ENCODE results near the gene FBN2. TPM values are rescaled to one million over a fixed set of nuclear protein-coding genes. Genes with fewer than 3 reads are reported as not detected.

FBN2 gene
- total and polyA plus RNA-seq, 2 experiments from 2014 or later: 15.2 to 63.2 TPM

DNA sequence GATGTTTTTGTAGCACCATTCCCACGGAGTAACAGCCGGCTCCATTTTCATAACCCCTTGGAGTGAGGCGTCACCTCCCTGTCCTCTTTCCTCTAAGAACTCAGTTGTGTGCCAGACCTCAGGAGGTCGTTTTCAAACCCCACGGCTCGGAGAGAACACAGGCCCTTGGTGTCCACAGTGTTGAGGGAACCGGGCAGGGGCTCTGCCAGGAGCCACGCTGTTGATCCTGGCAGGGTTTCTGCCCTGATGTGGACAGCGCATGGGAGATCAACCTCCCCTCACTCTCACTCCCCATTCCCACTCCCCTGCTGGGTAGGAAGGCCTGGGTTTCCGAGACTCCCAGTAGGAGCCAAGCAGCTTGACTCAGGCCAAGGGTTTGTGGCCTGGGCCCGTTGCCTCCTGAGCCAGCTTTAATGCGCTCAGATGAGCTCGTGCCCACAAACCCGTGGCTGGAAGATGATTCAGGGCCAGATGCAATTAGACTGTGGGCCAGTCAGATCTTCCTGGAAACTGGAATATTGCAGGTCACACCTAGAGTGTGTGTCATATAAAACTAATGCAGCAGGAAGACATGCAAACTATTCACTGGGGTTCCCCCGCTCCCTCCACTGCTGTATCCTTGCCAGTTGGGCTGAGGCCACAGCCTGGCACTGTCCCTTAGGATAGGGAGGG lies 321.0 kb downstream of the FBN2 start:
- peak overlapping the region; percentile 68 for H2AFZ ChIP-seq
- WGBS, 2 experiments (ENCODE audit: low coverage in 1 of 2, low lambda C conversion rate in 2 of 2, missing lambda C conversion rate in 2 of 2): 6 to 10% methylated on average over 15 of the region's 15 CpGs
- in situ Hi-C loops (cut with MboI): loop anchor here (10.0 to 25.0 kb wide), 3 partner anchors 278 to 1545 kb away; no protein-coding TSS in a partner anchor
- no peak overlapping the region for H3K4me3 ChIP-seq
- H3K79me2 ChIP-seq (ENCODE audit: insufficient read depth): no peaks in the 10 kb centered on the region
- no peaks in the 10 kb centered on the region for H3K27me3 ChIP-seq (replicated peaks; ENCODE audit: insufficient read depth)
- peak; percentile 97 for DNase-seq
- TF ChIP-seq EZH2 (IDR thresholded peaks at IDR 0.05; ENCODE audit: insufficient read depth, poor library complexity, severe bottlenecking): no peak
- no peak for TF ChIP-seq EZH2phosphoT487 (IDR thresholded peaks at IDR 0.05; ENCODE audit: insufficient read depth, low read depth)
- H3K4me2 ChIP-seq (ENCODE audit: unreplicated experiment): peak overlapping the region; percentile 42
- H3K9me3 ChIP-seq (ENCODE audit: low read depth): no peaks in the 10 kb centered on the region
- H3K36me3 ChIP-seq (ENCODE audit: low read depth): no peaks in the 10 kb centered on the region
- H3F3A ChIP-seq (ENCODE audit: insufficient read depth): peaks cover 11% of the 10 kb centered on the region
- H3K9ac ChIP-seq: peak overlapping the region; percentile 64
- H3K9me2 ChIP-seq (ENCODE audit: insufficient read depth): no peaks in the 10 kb centered on the region
- peaks cover 15% of the 10 kb centered on the region for H3K4me1 ChIP-seq (ENCODE audit: insufficient read depth)
- H4K20me1 ChIP-seq (ENCODE audit: insufficient read depth): no peaks in the 10 kb centered on the region
- H3K27ac ChIP-seq: peak overlapping the region; percentile 61

DNA sequence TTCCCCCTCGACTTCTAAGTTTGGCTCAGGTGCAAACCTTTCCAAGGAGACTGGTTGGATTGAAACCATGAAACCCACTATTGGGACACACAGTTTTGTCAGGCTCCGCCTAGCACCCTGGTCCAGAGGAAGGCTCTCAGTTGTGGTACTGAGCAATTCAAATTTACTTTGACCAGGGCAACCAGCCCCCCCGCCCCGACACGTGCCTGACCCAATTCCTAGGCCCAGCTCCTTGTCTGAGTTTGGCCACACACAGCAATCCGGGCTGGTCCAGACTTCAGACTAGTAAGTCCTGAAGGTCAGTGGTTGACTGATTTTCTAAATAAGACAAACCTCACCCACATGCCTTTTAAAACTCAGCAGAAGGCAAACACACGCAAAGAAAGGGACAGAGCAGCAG lies 321.8 kb downstream of the FBN2 start:
- Histone ChIP-seq H3K27me3 (replicated peaks; ENCODE audit: insufficient read depth) (no peaks in the 10 kb centered on the region), H3K4me1 (ENCODE audit: insufficient read depth) (peaks cover 15% of the 10 kb centered on the region), H3F3A (ENCODE audit: insufficient read depth) (peaks cover 11% of the 10 kb centered on the region), H2AFZ (peak overlapping the region; percentile 68), H3K4me2 (ENCODE audit: unreplicated experiment) (peak overlapping the region; percentile 5), H3K9ac (peak overlapping the region; percentile 64; the same call in 1 of the 2 replicates), H3K27ac (peak overlapping the region; percentile 61; the same call in 1 of the 2 replicates), H3K4me3 (no peak overlapping the region), H3K36me3 (ENCODE audit: low read depth) (no peaks in the 10 kb centered on the region), H3K79me2 (ENCODE audit: insufficient read depth) (no peaks in the 10 kb centered on the region), H3K9me2 (ENCODE audit: insufficient read depth) (no peaks in the 10 kb centered on the region), H3K9me3 (ENCODE audit: low read depth) (no peaks in the 10 kb centered on the region), H4K20me1 (ENCODE audit: insufficient read depth) (no peaks in the 10 kb centered on the region)
- in situ Hi-C loops (cut with MboI): loop anchor here (10.0 to 25.0 kb wide), 3 partner anchors 279 to 1546 kb away; no protein-coding TSS in a partner anchor
- 92 to 93% methylated on average over 7 of the region's 7 CpGs for WGBS, 2 experiments (ENCODE audit: low coverage in 1 of 2, low lambda C conversion rate in 2 of 2, missing lambda C conversion rate in 2 of 2)
- TF ChIP-seq EZH2phosphoT487 (IDR thresholded peaks at IDR 0.05; ENCODE audit: insufficient read depth, low read depth): no peak
- no peak for TF ChIP-seq EZH2 (IDR thresholded peaks at IDR 0.05; ENCODE audit: insufficient read depth, poor library complexity, severe bottlenecking)
- no peak for DNase-seq

GRCh38 chr5:128213833-128214232 lies 324.2 kb downstream of the FBN2 start:
- no peak overlapping the region for H3K4me3 ChIP-seq
- H3K4me1 ChIP-seq (ENCODE audit: insufficient read depth): peaks cover 15% of the 10 kb centered on the region
- H3K9me3 ChIP-seq (ENCODE audit: low read depth): no peaks in the 10 kb centered on the region
- 69 to 71% methylated on average over 5 of the region's 5 CpGs for WGBS, 2 experiments (ENCODE audit: low coverage in 1 of 2, low lambda C conversion rate in 2 of 2, missing lambda C conversion rate in 2 of 2)
- H3K4me2 ChIP-seq (ENCODE audit: unreplicated experiment): no peak overlapping the region
- no peaks in the 10 kb centered on the region for H3K27me3 ChIP-seq (replicated peaks; ENCODE audit: insufficient read depth)
- no peak overlapping the region for H3K27ac ChIP-seq
- no peaks in the 10 kb centered on the region for H3K9me2 ChIP-seq (ENCODE audit: insufficient read depth)
- in situ Hi-C loops (cut with MboI): loop anchor here (10.0 to 25.0 kb wide), 3 partner anchors 281 to 1548 kb away; no protein-coding TSS in a partner anchor
- H3K9ac ChIP-seq: no peak overlapping the region
- H3K36me3 ChIP-seq (ENCODE audit: low read depth): no peaks in the 10 kb centered on the region
- TF ChIP-seq EZH2 (IDR thresholded peaks at IDR 0.05; ENCODE audit: insufficient read depth, poor library complexity, severe bottlenecking) (no peak), EZH2phosphoT487 (IDR thresholded peaks at IDR 0.05; ENCODE audit: insufficient read depth, low read depth) (no peak)
- H4K20me1 ChIP-seq (ENCODE audit: insufficient read depth): no peaks in the 10 kb centered on the region
- peaks cover 11% of the 10 kb centered on the region for H3F3A ChIP-seq (ENCODE audit: insufficient read depth)
- H2AFZ ChIP-seq: no peak overlapping the region
- H3K79me2 ChIP-seq (ENCODE audit: insufficient read depth): no peaks in the 10 kb centered on the region
- no peak for DNase-seq

- Histone ChIP-seq H3K4me2 (ENCODE audit: unreplicated experiment) (no peak overlapping the region), H4K20me1 (ENCODE audit: insufficient read depth) (no peaks in the 10 kb centered on the region), H3K9me3 (ENCODE audit: low read depth) (no peaks in the 10 kb centered on the region), H2AFZ (no peak overlapping the region), H3K27me3 (replicated peaks; ENCODE audit: insufficient read depth) (no peaks in the 10 kb centered on the region), H3F3A (ENCODE audit: insufficient read depth) (peaks cover 11% of the 10 kb centered on the region), H3K9me2 (ENCODE audit: insufficient read depth) (no peaks in the 10 kb centered on the region), H3K4me1 (ENCODE audit: insufficient read depth) (peaks cover 15% of the 10 kb centered on the region), H3K4me3 (no peak overlapping the region), H3K36me3 (ENCODE audit: low read depth) (no peaks in the 10 kb centered on the region), H3K27ac (no peak overlapping the region), H3K79me2 (ENCODE audit: insufficient read depth) (no peaks in the 10 kb centered on the region), H3K9ac (no peak overlapping the region)
- TF ChIP-seq EZH2 (IDR thresholded peaks at IDR 0.05; ENCODE audit: insufficient read depth, poor library complexity, severe bottlenecking) (no peak), EZH2phosphoT487 (IDR thresholded peaks at IDR 0.05; ENCODE audit: insufficient read depth, low read depth) (no peak)
- DNase-seq: peak; percentile 80
- in situ Hi-C loops (cut with MboI): loop anchor here (10.0 to 25.0 kb wide), 3 partner anchors 281 to 1549 kb away; no protein-coding TSS in a partner anchor
- 1 to 2% methylated on average over 4 of the region's 4 CpGs for WGBS, 2 experiments (ENCODE audit: low coverage in 1 of 2, low lambda C conversion rate in 2 of 2, missing lambda C conversion rate in 2 of 2)
These were observed 324.7 kb downstream of the FBN2 start for GRCh38 chr5:128213340-128213739.
